IPS-NIHi7 (cell line): ENCODE results near the gene FOXP1.

Experiments
- DNase-seq: peaks from one replicate; pipeline ENCODE4 v3.0.0; 2012; ENCODE audit warnings: mixed read lengths; ENCODE audit errors: extremely low spot score

FOXP1 gene

DNA sequence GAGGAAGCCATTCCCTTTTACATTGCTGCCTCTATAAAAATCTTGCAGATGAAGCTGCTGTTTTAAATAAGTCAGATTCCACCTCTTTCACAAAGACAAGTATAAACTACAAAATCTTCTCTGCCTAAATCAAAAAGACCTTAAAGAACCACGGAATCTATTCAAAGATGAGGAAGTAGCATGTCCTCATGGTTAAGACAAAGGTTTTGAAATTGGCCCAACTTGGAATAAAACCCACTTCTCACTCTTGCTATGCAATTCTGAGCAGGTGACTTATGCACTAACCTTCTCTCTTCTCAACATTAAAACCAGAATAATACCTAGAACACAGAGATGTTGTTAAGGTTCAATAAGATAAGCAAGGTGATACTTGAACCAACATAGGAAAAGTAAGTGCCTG is 97.6 kb downstream of the FOXP1 start:
- DNase-seq = no peak

DNA sequence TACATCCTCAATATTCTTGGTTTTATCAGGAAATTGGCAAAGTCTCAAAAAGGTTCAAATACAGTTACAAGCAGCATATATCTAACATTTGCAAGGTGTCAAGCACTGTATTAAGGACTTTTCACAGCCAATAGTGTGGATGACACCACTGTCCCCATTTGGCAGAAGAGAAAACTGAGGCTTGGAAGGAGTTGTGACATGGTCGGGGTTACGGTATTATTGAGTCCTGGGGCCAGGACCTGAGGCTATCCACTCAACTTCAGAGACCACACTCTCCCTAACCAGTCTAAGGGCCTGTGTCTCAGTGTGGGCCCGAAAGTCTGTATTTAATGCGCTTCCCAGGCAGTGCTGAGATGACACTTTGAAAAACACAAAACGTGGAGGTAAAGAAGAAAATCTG is 99.1 kb downstream of the FOXP1 start:
- DNase-seq = no peak

DNA sequence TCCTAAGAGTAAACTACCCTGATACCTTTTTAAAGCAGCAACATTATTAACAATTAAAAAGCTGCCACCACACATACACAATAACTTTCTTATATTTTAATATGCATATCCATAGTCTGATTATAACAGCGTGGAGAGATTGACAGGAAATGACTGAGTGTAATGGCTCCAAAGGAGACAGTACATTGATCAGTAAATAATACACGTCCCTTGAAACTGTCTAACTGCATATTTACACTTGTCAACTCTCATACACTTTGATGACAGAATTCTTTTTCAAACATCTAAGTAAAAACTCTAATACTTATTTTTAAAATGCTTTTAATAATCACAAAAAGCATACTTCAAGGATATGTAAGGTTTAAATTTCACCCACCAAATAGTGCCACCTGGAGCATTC is 99.5 kb downstream of the FOXP1 start:
- no peak for DNase-seq

GRCh38 chr3:71482771-71483170 is 100.8 kb downstream of the FOXP1 start:
- DNase-seq = no peak

GRCh38 chr3:71478568-71478967 is 105.0 kb downstream of the FOXP1 start:
- DNase-seq = no peak

DNA sequence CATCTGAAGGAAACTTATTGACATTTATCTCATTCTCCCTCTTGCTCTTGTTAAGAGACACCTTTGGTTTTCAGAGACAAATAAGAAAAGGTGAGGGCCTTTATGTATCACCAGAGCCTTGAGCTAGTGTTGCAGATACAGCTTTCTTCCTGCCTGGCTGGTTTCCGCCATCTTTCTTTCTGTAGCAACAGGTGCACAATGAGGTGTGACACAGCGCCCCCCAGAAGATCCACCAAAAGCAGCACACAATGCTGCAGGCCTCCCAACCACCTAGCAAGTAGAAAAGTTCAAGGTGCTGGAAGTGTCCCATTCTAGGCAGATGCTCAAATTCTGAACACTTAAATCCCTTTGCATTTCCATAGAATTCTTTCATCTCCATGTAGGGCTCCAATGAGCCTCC is 106.6 kb downstream of the FOXP1 start:
- peak; percentile 27 for DNase-seq

- no peak for DNase-seq
Measured at GRCh38 chr3:71469138-71469435, 114.4 kb downstream of the FOXP1 start.

GRCh38 chr3:71468311-71469137 is 115.0 kb downstream of the FOXP1 start:
- peak; percentile 40 for DNase-seq

DNA sequence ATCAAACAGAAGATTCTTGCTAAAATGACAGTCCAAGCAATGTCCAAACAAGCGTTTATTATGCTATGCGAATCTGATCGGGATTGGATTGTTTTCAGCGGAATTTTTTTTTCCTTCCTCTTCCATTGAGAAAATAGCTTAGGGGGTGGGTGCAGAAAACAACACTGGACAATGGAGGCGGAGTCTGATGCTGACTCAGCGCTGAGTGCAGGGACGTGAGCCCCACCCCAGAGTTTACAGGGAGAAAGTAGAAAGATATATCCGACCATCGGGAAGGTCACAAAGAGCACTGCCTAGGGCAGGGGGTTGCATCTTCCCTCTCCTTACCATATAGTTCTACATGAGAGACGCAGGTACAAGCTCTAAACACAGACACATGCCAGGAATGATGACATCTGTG is 117.0 kb downstream of the FOXP1 start:
- DNase-seq = no peak

DNA sequence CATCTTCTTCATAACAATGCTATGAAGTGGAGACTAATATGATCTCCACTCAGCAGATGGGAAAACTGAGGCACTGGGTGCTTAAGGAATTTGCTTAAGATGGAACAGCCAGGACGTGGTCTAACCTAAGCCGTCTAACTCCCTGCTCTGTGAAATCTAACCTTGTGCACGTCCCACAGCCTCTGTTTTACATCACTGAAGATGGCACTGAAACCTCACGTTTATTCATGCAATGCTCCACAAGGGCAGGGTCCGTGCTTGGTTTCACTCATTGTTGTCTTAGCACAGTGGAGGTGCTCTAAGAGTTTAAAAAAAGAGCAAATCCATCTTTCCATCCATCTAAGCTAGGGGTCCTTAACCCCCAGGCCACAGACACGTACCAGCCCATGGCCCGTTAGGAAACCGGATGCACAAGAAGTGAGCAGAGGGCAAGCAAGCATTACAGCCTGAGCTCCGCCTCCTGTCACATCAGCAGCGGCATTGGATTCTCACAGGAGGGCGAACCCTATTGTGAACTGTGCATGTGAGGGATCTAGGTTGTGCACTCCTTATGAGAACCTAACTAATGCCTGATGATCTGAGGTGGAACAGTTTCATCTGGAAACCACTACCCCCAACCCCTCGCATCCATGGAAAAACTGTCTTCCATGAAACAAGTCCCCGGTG is 118.0 kb downstream of the FOXP1 start:
- DNase-seq = no peak

DNA sequence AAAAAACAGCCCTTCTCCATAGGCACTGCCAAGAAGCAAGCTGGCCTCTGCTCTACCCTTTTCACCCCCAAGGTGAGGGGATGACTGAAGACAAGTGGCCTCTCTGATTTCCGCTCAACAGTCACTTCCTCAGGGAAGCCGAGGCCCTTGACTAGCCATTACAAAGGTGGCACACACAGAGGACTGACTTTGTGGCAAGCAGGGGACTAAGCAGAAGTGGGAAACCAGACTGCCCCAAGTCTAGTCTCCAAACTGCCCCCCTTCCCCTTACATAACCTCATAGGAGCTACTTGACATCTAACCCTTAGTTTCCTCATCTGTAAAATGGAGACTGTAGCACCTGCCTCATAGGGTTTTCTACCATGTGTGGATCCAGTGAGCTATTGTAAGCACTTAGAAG is 118.9 kb downstream of the FOXP1 start:
- no peak for DNase-seq

GRCh38 chr3:71463617-71464016 is 119.9 kb downstream of the FOXP1 start:
- DNase-seq = no peak

GRCh38 chr3:71462586-71462985 is 120.9 kb downstream of the FOXP1 start:
- DNase-seq = no peak

- no peak for DNase-seq
Measured at GRCh38 chr3:71461749-71462483, 121.6 kb downstream of the FOXP1 start.

DNA sequence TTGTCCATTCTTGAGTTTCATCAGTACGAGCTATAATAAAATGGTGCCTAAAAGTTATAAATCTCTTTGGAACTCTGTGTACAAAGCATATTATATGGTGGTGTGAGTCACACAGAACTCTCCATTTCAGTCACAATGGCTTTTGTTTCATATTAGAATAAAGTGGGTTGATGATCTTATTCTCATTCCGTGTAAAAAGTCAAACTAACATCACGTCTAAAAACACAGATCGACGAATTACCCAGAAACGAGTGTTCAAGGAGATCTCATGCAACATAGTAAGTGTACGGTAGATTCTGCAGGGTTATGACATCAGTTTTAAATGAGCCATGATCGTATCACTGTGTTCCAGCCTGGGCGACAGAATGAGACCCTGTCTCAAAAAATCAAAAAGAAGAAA is 122.4 kb downstream of the FOXP1 start:
- DNase-seq = no peak

DNA sequence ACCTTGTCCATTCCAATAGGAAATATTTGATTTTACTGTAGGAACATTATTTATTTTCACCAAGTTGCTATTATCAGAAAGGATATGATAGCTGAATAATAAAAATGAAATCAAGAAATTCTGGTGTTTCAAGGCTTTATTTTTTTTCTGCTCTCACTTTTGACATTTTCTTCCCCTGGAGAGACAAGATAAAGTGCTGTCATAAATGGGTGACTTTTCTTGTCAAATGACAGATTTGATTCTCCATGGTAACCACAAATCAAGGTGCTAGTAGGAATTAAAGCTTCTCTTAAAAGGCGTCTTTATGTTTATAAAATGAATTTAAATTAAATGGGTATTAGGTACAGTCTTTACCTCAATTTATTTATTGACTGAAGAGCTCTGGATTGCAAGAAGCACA is 124.6 kb downstream of the FOXP1 start:
- DNase-seq = no peak

- no peak for DNase-seq
Measured at GRCh38 chr3:71456826-71457225, 126.7 kb downstream of the FOXP1 start.

DNA sequence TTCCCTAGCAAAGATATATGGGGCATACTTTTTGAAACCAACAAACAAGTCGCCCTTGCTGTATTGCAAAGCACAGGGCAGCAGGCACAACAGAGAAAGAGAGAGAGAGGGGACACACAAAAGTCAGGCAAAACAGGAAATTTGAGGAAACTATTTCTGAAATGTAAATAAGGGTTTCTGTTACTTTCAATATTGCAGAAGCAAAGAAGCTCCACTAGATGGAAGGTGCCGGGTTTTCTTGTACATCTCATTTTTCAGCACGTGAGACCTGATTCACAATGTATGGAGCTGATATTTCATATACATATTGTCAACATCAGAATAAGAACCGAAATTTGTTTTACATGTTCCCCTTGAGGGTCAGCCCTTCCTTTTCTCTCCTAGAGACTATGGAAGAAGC is 127.4 kb downstream of the FOXP1 start:
- no peak for DNase-seq

- no peak for DNase-seq
Measured at GRCh38 chr3:71454512-71455403, 128.8 kb downstream of the FOXP1 start.

- DNase-seq = no peak
Measured at GRCh38 chr3:71453822-71454511, 129.6 kb downstream of the FOXP1 start.

DNA sequence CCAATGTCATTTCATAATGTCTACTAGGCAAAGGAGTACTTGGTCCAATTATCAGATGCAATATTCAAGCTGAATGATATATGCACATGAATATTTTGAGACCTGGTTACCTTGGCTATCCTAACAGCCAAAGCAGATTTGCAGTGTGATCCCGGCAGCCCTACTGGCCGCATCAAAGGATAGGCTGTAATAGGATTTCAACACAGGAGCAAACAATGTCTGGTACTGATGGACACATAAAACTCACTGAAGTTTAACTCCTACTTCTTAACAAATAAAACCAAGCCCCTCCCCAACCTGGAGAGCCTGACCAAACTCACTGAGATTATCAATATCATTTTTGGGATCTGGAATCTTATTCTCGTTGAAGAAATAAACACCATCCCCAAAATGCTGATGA is 130.2 kb downstream of the FOXP1 start:
- DNase-seq = no peak
